Mononuclear cell (primary cell): ENCODE measurements around the gene OR2A25. TPM values are rescaled to one million over a fixed set of nuclear protein-coding genes. Genes with fewer than 3 reads are reported as not detected.
"Not testable (repeated sequence)": the region's sequence is repeated elsewhere in the genome, so short reads cannot be mapped to it uniquely, and the experiment has no call there.

Experiments
- H3K27me3 ChIP-seq: 2 replicates; pipeline ENCODE4 v1.6.0; 2011; ENCODE audit warnings: low read length, control low read depth; ENCODE audit not compliant: insufficient read depth
- H3K4me1 ChIP-seq: 2 replicates; pipeline ENCODE4 v1.5.1; 2011; ENCODE audit warnings: mild to moderate bottlenecking, low read length, control low read depth; ENCODE audit not compliant: insufficient read depth
- H3K4me3 ChIP-seq: 2 replicates; pipeline ENCODE4 v1.5.1; 2011; ENCODE audit warnings: mild to moderate bottlenecking, low read length, moderate library complexity
- H3K9me3 ChIP-seq: 2 replicates; pipeline ENCODE4 v1.5.1; 2011; ENCODE audit warnings: low read depth, mild to moderate bottlenecking, control low read depth, low read length
- total RNA-seq: library from RNA; depleted of rRNA; stranded (reverse); fragments of >200 nt; gene quantifications from one replicate; pipeline ENCODE4 v1.2.3, GENCODE V29; 2012

Gene OR2A25
- total RNA-seq, 1 donor = not detected

GRCh38 chr7:144038887-144039286, 30.7 kb upstream of the OR2A25 start:
- no peaks in the 10 kb centered on the region for H3K4me1 ChIP-seq
- H3K9me3 ChIP-seq = no peaks in the 10 kb centered on the region
- H3K27me3 ChIP-seq = no peaks in the 10 kb centered on the region
- no peak overlapping the region for H3K4me3 ChIP-seq

- no peaks in the 10 kb centered on the region for H3K9me3 ChIP-seq
- no peak within 1 kb of the TSS for H3K4me3 ChIP-seq
- H3K27me3 ChIP-seq = no peaks in the 10 kb centered on the region
Measured at GRCh38 chr7:144048648-144049047, 21.0 kb upstream of the OR2A25 start, which contains the start of gene OR2A5. TSS of gene OR2A5 (plus strand) at chr7:144048948. CDS start at chr7:144050402, 1,454 bp downstream.

DNA sequence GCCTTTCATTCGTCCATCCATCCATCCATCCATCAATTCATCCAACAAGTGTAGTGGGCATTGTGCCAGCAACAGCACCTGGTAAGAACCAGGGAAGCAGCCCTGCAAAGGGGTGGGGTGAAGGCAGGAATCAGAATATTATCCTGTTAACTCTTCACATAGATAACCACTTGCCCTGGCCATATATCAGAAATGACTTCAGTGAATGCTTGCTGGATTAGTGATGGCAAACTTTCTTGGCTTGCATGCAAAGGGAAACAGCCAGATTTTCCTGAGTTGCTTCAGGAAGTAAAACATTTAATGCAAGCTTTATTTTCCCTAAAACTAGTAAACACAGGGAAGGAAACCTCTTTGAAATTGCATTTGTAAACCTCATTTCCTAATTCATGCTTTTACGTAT, 20.1 kb upstream of the OR2A25 start:
- H3K27me3 ChIP-seq = no peaks in the 10 kb centered on the region
- no peak overlapping the region for H3K4me3 ChIP-seq
- no peaks in the 10 kb centered on the region for H3K9me3 ChIP-seq
- H3K4me1 ChIP-seq = no peaks in the 10 kb centered on the region

More at GRCh38 chr7:144048648-144049047, 21.0 kb upstream of the OR2A25 start, which contains the start of gene OR2A5:
- no peaks in the 10 kb centered on the region for H3K4me1 ChIP-seq

- H3K27me3 ChIP-seq = no peaks in the 10 kb centered on the region
- H3K4me1 ChIP-seq = no peaks in the 10 kb centered on the region
- H3K4me3 ChIP-seq = no peak overlapping the region
- H3K9me3 ChIP-seq = no peaks in the 10 kb centered on the region
Measured at GRCh38 chr7:144050093-144050492, 19.5 kb upstream of the OR2A25 start.

DNA sequence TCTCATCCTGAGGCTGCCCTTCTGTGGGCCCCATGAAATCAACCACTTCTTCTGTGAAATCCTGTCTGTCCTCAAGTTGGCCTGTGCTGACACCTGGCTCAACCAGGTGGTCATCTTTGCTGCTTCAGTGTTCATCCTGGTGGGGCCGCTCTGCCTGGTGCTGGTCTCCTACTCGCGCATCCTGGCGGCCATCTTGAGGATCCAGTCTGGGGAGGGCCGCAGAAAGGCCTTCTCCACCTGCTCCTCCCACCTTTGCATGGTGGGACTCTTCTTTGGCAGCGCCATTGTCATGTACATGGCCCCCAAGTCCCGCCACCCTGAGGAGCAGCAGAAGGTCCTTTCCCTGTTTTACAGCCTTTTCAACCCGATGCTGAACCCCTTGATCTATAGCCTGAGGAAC, 18.7 kb upstream of the OR2A25 start:
- not testable (repeated sequence) for H3K4me3 ChIP-seq, H3K9me3 ChIP-seq, H3K4me1 ChIP-seq, H3K27me3 ChIP-seq

DNA sequence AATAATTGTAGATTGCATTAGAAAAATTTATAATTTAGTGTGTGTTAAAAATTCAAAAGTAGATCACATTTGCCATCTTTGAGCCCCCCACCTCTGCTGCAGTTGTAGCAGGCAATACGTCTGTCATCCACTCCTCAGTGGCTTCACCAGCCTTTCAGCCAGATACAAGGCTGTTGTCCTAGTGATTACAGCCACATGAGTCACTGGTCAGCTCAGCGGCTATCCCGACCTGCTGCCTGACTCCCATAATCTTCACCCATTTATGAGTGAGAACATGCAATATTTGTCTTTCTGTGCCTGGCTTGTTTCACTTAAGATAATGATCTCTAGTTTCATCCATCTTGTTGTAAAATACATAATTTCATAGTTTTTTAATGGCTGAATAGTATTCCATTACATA, 11.7 kb upstream of the OR2A25 start:
- Histone ChIP-seq H3K4me1 (no peaks in the 10 kb centered on the region), H3K9me3 (no peaks in the 10 kb centered on the region), H3K4me3 (no peak overlapping the region), H3K27me3 (no peaks in the 10 kb centered on the region)

- Histone ChIP-seq H3K4me1 (no peaks in the 10 kb centered on the region), H3K4me3 (no peak overlapping the region), H3K27me3 (no peaks in the 10 kb centered on the region), H3K9me3 (no peaks in the 10 kb centered on the region)
Measured at GRCh38 chr7:144063710-144064109, 5.9 kb upstream of the OR2A25 start.

DNA sequence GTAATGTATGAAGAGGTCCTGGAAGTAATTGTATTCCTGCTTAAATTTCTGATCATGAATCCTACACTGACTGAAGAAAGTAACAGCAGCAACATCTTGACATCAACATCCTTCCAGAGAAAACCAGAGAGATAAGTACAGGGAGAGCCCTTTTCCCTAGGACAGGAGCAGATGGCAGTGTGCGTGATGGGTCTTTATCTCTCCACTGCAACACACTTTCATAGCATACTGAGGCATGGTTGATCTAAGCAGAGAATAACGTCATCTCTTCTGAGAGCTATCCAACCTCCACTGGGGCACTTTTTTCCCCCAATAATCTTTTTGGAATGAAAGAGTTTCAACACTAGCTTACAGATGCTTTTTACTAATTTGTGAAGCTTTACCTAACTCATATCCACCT, 342 bp downstream of the OR2A25 start:
- no peaks in the 10 kb centered on the region for H3K9me3 ChIP-seq
- H3K4me3 ChIP-seq = no peak overlapping the region
- H3K27me3 ChIP-seq = no peaks in the 10 kb centered on the region
- H3K4me1 ChIP-seq = no peaks in the 10 kb centered on the region

GRCh38 chr7:144074374-144074773, 4.8 kb downstream of the OR2A25 start:
- Histone ChIP-seq H3K4me1 (no peaks in the 10 kb centered on the region), H3K9me3 (no peaks in the 10 kb centered on the region), H3K4me3 (no peak overlapping the region), H3K27me3 (no peaks in the 10 kb centered on the region)

DNA sequence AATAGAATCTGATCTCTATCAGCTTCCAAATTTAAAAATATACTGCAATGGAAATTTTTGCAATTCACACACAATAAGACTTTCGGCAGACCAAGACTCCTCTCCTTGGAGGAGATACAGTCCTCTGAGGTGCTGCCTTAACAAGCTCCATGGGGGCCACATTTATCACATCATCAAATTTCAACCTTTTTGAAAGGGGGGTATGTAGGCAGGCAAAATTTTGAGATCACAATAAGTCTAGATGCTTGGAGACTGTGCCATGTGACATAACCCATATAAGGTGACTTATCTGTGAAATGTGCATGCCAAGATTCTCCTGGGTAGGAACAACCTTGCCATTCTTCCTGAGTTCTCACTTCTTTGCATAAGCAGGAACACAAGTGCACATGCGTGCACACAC, 16.4 kb downstream of the OR2A25 start, which contains the start of gene OR2A12:
Gene OR2A12 (plus strand): TSS at position 301 of the 400 bp plus-strand sequence. CDS start 8,830 bp downstream, outside the sequence.
- Histone ChIP-seq H3K4me1 (no peaks in the 10 kb centered on the region), H3K4me3 (no peak within 1 kb of the TSS), H3K27me3 (no peaks in the 10 kb centered on the region), H3K9me3 (no peaks in the 10 kb centered on the region)

DNA sequence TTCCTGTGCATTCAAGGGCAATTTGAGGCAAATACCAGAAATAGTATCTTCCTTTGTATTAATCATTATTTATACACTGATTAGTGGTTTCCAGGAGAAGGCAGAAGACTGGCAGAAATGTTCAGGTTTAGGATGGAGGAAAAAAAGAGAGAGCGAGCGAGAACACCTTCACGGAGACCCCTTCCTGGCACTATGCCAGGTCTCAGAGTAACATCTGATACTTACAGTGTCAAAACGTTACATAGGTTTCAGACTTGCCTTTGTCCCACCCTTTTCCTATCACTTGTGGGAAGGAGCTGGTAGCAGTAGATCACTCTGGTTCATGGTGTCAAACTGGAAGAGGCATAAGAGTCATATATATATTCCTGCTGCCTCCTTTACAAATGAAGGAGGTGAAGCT, 17.1 kb downstream of the OR2A25 start:
- H3K4me3 ChIP-seq = no peak overlapping the region
- H3K4me1 ChIP-seq = no peaks in the 10 kb centered on the region
- no peaks in the 10 kb centered on the region for H3K9me3 ChIP-seq
- no peaks in the 10 kb centered on the region for H3K27me3 ChIP-seq

DNA sequence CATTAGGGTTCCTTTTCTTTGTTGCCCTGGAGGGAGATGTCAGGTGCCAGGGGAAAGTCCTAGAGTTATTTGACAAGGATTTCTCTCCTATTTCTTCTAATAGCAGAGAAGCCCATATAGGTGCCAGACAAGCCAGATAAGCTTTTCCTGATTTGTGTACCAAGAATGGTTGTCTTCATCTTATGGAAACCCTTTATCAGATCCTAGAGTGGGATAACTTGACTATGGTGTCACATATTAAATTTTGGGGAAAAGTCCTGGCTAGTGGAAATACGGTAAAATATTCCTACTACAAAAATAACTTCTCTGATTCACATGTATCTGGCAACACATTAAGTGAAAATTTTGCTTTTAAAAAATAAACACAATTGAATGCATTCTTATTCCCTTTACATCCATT, 17.6 kb downstream of the OR2A25 start:
- Histone ChIP-seq H3K9me3 (no peaks in the 10 kb centered on the region), H3K4me3 (no peak overlapping the region), H3K4me1 (no peaks in the 10 kb centered on the region), H3K27me3 (no peaks in the 10 kb centered on the region)

- Histone ChIP-seq H3K27me3 (no peaks in the 10 kb centered on the region), H3K4me1 (no peaks in the 10 kb centered on the region), H3K9me3 (no peaks in the 10 kb centered on the region), H3K4me3 (no peak overlapping the region)
Measured at GRCh38 chr7:144090667-144091066, 21.1 kb downstream of the OR2A25 start.

- Histone ChIP-seq H3K27me3 (no peaks in the 10 kb centered on the region), H3K4me3 (no peak overlapping the region), H3K4me1 (no peaks in the 10 kb centered on the region), H3K9me3 (no peaks in the 10 kb centered on the region)
Measured at GRCh38 chr7:144098776-144099175, 29.2 kb downstream of the OR2A25 start.

DNA sequence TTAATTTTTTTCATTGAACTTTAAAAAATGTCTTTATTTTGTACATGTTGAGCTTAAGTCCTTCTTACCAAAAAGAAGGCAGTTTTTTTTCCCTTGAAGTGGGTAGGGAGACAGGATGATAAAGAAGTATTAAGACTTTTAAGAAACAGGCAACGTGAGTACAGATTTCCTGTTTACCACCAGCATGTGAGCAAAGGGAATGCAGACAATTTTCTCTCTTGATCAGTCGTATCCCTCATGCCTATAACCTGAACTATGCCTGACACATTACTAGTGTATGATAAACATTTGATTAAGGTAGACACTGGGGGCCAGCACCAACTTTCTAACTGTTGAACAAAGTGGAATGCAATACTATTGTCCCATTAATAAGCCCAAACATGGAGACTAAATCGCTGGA, 31.0 kb downstream of the OR2A25 start:
- no peaks in the 10 kb centered on the region for H3K4me1 ChIP-seq
- H3K27me3 ChIP-seq = no peaks in the 10 kb centered on the region

DNA sequence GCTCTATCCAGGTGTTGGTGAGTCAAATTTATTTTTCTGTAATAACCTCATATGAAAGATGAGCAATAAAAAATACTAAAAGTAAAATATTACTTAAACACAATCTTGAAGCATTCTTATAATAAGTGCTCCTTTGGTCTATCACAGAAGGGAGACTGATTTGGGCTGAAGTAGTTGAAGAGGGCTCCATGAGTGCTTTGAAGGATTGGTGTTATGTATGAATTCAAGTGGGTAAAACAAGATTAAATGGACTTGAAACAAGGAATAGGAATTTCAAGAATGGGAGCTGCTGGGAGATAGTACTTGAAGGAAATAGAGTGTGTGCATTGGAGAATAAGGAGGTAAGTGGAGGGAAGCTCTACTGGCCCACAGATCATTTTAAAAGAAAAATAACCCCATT, 32.4 kb downstream of the OR2A25 start:
- H3K27me3 ChIP-seq = no peaks in the 10 kb centered on the region
- no peak overlapping the region for H3K4me3 ChIP-seq
- no peaks in the 10 kb centered on the region for H3K9me3 ChIP-seq
- H3K4me1 ChIP-seq = no peaks in the 10 kb centered on the region

More for the DNA sequence above, 31.0 kb downstream of the OR2A25 start:
- H3K9me3 ChIP-seq = no peaks in the 10 kb centered on the region
- H3K4me3 ChIP-seq = no peak overlapping the region
